Measurements from ENCODE around the gene TMEM9B.

TMEM9B gene

GRCh38 chr11:8930456-8931175 is 33.6 kb downstream of the TMEM9B start:
- Histone ChIP-seq H3K36me3 (ENCODE audit: control insufficient read depth, insufficient read depth, low read length) (no peaks in the 10 kb centered on the region), H3K27me3 (ENCODE audit: control insufficient read depth, insufficient read depth, low read length) (no peaks in the 10 kb centered on the region), H3K9me3 (ENCODE audit: control insufficient read depth, insufficient read depth, low read length) (no peaks in the 10 kb centered on the region), H3K4me3 (ENCODE audit: low read length) (no peak overlapping the region), H3K4me1 (ENCODE audit: control insufficient read depth, insufficient read depth, low read length) (peaks cover 2% of the 10 kb centered on the region; the same call in 1 of the 2 replicates), H3K27ac (ENCODE audit: low read length) (no peak overlapping the region)
- DNase-seq (ENCODE audit: low read depth, low spot score): no peak
- WGBS (ENCODE audit: insufficient coverage, insufficient read length): no CpG with 5 or more reads among the region's 12 CpGs

- Histone ChIP-seq H3K27me3 (ENCODE audit: control insufficient read depth, insufficient read depth, low read length) (no peaks in the 10 kb centered on the region), H3K9me3 (ENCODE audit: control insufficient read depth, insufficient read depth, low read length) (no peaks in the 10 kb centered on the region), H3K27ac (ENCODE audit: low read length) (no peak overlapping the region), H3K4me1 (ENCODE audit: control insufficient read depth, insufficient read depth, low read length) (peaks cover 2% of the 10 kb centered on the region; the same call in 1 of the 2 replicates), H3K36me3 (ENCODE audit: control insufficient read depth, insufficient read depth, low read length) (no peaks in the 10 kb centered on the region), H3K4me3 (ENCODE audit: low read length) (no peak overlapping the region)
- no peak for DNase-seq (ENCODE audit: low read depth, low spot score)
- WGBS (ENCODE audit: insufficient coverage, insufficient read length): no CpG with 5 or more reads among the region's 9 CpGs
Measured at GRCh38 chr11:8928981-8929615, 35.1 kb downstream of the TMEM9B start.

GRCh38 chr11:8928205-8928604 is 36.0 kb downstream of the TMEM9B start:
- no CpG with 5 or more reads among the region's 4 CpGs for WGBS (ENCODE audit: insufficient coverage, insufficient read length)

DNA sequence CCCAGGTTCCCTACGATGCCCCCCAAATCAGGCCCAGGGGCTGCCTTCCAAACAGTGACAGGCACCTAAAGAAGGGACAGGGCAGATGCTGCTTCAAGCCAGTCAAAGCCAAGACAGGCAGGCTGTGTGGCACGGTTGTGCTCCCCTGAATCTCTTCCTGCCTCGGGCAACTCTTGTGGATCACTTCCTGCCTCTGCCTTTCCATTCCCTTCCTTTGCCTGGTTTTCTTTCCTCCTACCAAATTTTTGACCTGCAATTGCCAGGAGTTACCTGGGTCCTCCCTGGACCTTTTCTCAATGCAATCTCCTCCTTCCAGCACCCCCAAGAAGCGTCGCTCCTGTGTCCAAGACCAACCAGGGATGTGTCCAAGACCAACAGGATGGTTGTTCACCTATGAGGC is 37.0 kb downstream of the TMEM9B start:
- no peaks in the 10 kb centered on the region for H3K27me3 ChIP-seq (ENCODE audit: control insufficient read depth, insufficient read depth, low read length)
- no peak overlapping the region for H3K27ac ChIP-seq (ENCODE audit: low read length)
- no peak overlapping the region for H3K4me3 ChIP-seq (ENCODE audit: low read length)
- no peak for DNase-seq (ENCODE audit: low read depth, low spot score)
- no peaks in the 10 kb centered on the region for H3K9me3 ChIP-seq (ENCODE audit: control insufficient read depth, insufficient read depth, low read length)
- WGBS (ENCODE audit: insufficient coverage, insufficient read length): no CpG with 5 or more reads among the region's 5 CpGs
- H3K36me3 ChIP-seq (ENCODE audit: control insufficient read depth, insufficient read depth, low read length): no peaks in the 10 kb centered on the region
- H3K4me1 ChIP-seq (ENCODE audit: control insufficient read depth, insufficient read depth, low read length): no peaks in the 10 kb centered on the region

More at GRCh38 chr11:8928205-8928604, 36.0 kb downstream of the TMEM9B start:
- Histone ChIP-seq H3K4me3 (ENCODE audit: low read length) (no peak overlapping the region), H3K27ac (ENCODE audit: low read length) (no peak overlapping the region), H3K36me3 (ENCODE audit: control insufficient read depth, insufficient read depth, low read length) (no peaks in the 10 kb centered on the region), H3K4me1 (ENCODE audit: control insufficient read depth, insufficient read depth, low read length) (peaks cover 2% of the 10 kb centered on the region; the same call in 1 of the 2 replicates), H3K27me3 (ENCODE audit: control insufficient read depth, insufficient read depth, low read length) (no peaks in the 10 kb centered on the region), H3K9me3 (ENCODE audit: control insufficient read depth, insufficient read depth, low read length) (no peaks in the 10 kb centered on the region)
- no peak for DNase-seq (ENCODE audit: low read depth, low spot score)

DNA sequence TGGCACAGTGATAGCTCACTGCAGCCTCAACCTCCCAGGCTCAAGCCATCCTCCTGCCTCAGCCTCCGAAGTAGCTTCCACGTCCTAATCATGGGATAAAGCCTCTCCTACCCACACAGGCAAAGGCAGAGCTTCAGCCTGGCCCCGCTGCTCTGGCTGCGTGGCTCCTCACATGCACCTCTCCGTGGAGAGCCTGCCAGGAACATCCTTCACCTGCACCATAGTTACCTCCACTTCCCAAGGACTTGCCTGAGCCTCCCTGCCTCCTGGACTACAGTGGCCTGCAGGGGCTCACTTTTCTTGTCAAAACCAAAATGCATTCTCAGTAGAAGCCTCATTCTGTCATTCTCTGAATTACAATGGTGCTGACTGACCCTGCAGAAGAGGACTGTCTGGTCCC is 38.0 kb downstream of the TMEM9B start:
- DNase-seq (ENCODE audit: low read depth, low spot score): no peak
- Histone ChIP-seq H3K4me3 (ENCODE audit: low read length) (no peak overlapping the region), H3K4me1 (ENCODE audit: control insufficient read depth, insufficient read depth, low read length) (no peaks in the 10 kb centered on the region), H3K27ac (ENCODE audit: low read length) (no peak overlapping the region), H3K36me3 (ENCODE audit: control insufficient read depth, insufficient read depth, low read length) (no peaks in the 10 kb centered on the region), H3K27me3 (ENCODE audit: control insufficient read depth, insufficient read depth, low read length) (no peaks in the 10 kb centered on the region), H3K9me3 (ENCODE audit: control insufficient read depth, insufficient read depth, low read length) (no peaks in the 10 kb centered on the region)
- no CpG with 5 or more reads among the region's 5 CpGs for WGBS (ENCODE audit: insufficient coverage, insufficient read length)

- WGBS (ENCODE audit: insufficient coverage, insufficient read length): no CpG with 5 or more reads among the region's 5 CpGs
- no peaks in the 10 kb centered on the region for H3K36me3 ChIP-seq (ENCODE audit: control insufficient read depth, insufficient read depth, low read length)
- no peak overlapping the region for H3K4me3 ChIP-seq (ENCODE audit: low read length)
- no peaks in the 10 kb centered on the region for H3K27me3 ChIP-seq (ENCODE audit: control insufficient read depth, insufficient read depth, low read length)
- H3K27ac ChIP-seq (ENCODE audit: low read length): no peak overlapping the region
- no peaks in the 10 kb centered on the region for H3K4me1 ChIP-seq (ENCODE audit: control insufficient read depth, insufficient read depth, low read length)
- DNase-seq (ENCODE audit: low read depth, low spot score): no peak
- H3K9me3 ChIP-seq (ENCODE audit: control insufficient read depth, insufficient read depth, low read length): no peaks in the 10 kb centered on the region
Measured at GRCh38 chr11:8925711-8926110, 38.5 kb downstream of the TMEM9B start.

GRCh38 chr11:8922691-8923090 is 41.6 kb downstream of the TMEM9B start:
- Histone ChIP-seq H3K36me3 (ENCODE audit: control insufficient read depth, insufficient read depth, low read length) (no peaks in the 10 kb centered on the region), H3K27me3 (ENCODE audit: control insufficient read depth, insufficient read depth, low read length) (no peaks in the 10 kb centered on the region), H3K4me3 (ENCODE audit: low read length) (no peak overlapping the region), H3K9me3 (ENCODE audit: control insufficient read depth, insufficient read depth, low read length) (no peaks in the 10 kb centered on the region), H3K27ac (ENCODE audit: low read length) (no peak overlapping the region), H3K4me1 (ENCODE audit: control insufficient read depth, insufficient read depth, low read length) (no peaks in the 10 kb centered on the region)
- WGBS (ENCODE audit: insufficient coverage, insufficient read length): no CpG with 5 or more reads among the region's 5 CpGs
- no peak for DNase-seq (ENCODE audit: low read depth, low spot score)

GRCh38 chr11:8917157-8917825 is 47.0 kb downstream of the TMEM9B start:
- Histone ChIP-seq H3K36me3 (ENCODE audit: control insufficient read depth, insufficient read depth, low read length) (0 out of 2 replicates have a peak, but pooled peaks cover 3% of the 10 kb centered on the region), H3K9me3 (ENCODE audit: control insufficient read depth, insufficient read depth, low read length) (no peaks in the 10 kb centered on the region), H3K27me3 (ENCODE audit: control insufficient read depth, insufficient read depth, low read length) (no peaks in the 10 kb centered on the region), H3K4me1 (ENCODE audit: control insufficient read depth, insufficient read depth, low read length) (no peaks in the 10 kb centered on the region; the same call in 1 of the 2 replicates), H3K4me3 (ENCODE audit: low read length) (no peak overlapping the region), H3K27ac (ENCODE audit: low read length) (no peak overlapping the region)
- no peak for DNase-seq (ENCODE audit: low read depth, low spot score)
- no CpG with 5 or more reads among the region's 5 CpGs for WGBS (ENCODE audit: insufficient coverage, insufficient read length)

GRCh38 chr11:8914661-8915018 is 49.6 kb downstream of the TMEM9B start:
- Histone ChIP-seq H3K27me3 (ENCODE audit: control insufficient read depth, insufficient read depth, low read length) (no peaks in the 10 kb centered on the region), H3K9me3 (ENCODE audit: control insufficient read depth, insufficient read depth, low read length) (no peaks in the 10 kb centered on the region), H3K4me1 (ENCODE audit: control insufficient read depth, insufficient read depth, low read length) (no peaks in the 10 kb centered on the region; the same call in 1 of the 2 replicates), H3K27ac (ENCODE audit: low read length) (no peak overlapping the region), H3K36me3 (ENCODE audit: control insufficient read depth, insufficient read depth, low read length) (0 out of 2 replicates have a peak, but pooled peaks cover 3% of the 10 kb centered on the region), H3K4me3 (ENCODE audit: low read length) (no peak overlapping the region)
- DNase-seq (ENCODE audit: low read depth, low spot score): no peak
- no CpG with 5 or more reads among the region's 4 CpGs for WGBS (ENCODE audit: insufficient coverage, insufficient read length)

DNA sequence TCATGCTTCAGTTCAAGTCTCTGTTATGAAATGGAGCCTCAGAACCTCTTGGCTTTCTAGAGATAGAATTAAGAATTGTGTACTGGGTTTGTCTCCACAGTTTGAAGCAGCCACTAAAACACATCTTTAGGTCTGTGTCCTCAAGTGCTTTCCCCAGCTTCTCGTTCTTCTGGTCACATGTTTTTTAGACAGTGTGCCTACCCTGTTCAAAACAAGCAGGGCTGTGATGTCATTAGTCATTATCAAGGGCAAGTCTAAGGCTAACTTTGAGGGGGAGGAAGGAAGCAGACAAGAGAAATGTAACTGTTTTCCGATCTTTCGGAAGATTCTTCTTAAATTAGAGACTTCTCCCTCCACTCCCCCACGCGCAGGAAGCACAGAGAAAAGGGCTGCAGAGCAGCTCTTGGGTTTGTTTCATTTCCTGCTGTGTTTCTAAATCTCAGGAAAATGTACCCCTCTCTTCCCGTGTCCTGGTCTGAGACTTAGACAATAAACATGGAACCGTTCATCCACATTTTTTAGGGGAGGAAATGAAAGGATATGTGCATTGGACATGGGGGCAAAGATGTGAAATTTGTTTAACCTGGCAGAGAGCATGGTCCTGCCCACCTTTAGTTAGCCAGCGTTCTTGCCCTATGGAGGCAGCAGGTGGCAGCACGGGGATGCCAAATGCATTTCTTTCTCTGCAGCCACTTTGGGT is 50.1 kb downstream of the TMEM9B start:
- Histone ChIP-seq H3K27ac (ENCODE audit: low read length) (no peak overlapping the region), H3K36me3 (ENCODE audit: control insufficient read depth, insufficient read depth, low read length) (0 out of 2 replicates have a peak, but pooled peaks cover 3% of the 10 kb centered on the region), H3K4me1 (ENCODE audit: control insufficient read depth, insufficient read depth, low read length) (no peaks in the 10 kb centered on the region; the same call in 1 of the 2 replicates), H3K4me3 (ENCODE audit: low read length) (no peak overlapping the region), H3K27me3 (ENCODE audit: control insufficient read depth, insufficient read depth, low read length) (no peaks in the 10 kb centered on the region), H3K9me3 (ENCODE audit: control insufficient read depth, insufficient read depth, low read length) (no peaks in the 10 kb centered on the region)
- no CpG with 5 or more reads among the region's 9 CpGs for WGBS (ENCODE audit: insufficient coverage, insufficient read length)
- no peak for DNase-seq (ENCODE audit: low read depth, low spot score)

All from iPS DF 6.9 (cell line).